ENCODE measurements around the gene FCN3.
A peak's percentile ranks its signal among the peaks of the same experiment; 100 is the strongest.
"Not testable (repeated sequence)": the region's sequence is repeated elsewhere in the genome, so short reads cannot be mapped to it uniquely, and the experiment has no call there.

The FCN3 gene

GRCh38 chr1:27399251-27400025, 24.8 kb upstream of the FCN3 start:
- DNase-seq (ENCODE audit: low read depth), result no peak

GRCh38 chr1:27398405-27399149, 24.0 kb upstream of the FCN3 start:
- no peak for DNase-seq (ENCODE audit: low read depth)

- DNase-seq (ENCODE audit: low read depth), result no peak
These were observed 23.1 kb upstream of the FCN3 start for GRCh38 chr1:27397749-27398148.

- no peak for DNase-seq (ENCODE audit: low read depth)
These were observed 22.5 kb upstream of the FCN3 start for GRCh38 chr1:27397110-27397509.

GRCh38 chr1:27395441-27396195, 21.0 kb upstream of the FCN3 start:
- DNase-seq (ENCODE audit: low read depth), result no peak

GRCh38 chr1:27394925-27395324, 20.3 kb upstream of the FCN3 start:
- no peak for DNase-seq (ENCODE audit: low read depth)

- no peak for DNase-seq (ENCODE audit: low read depth)
These were observed 19.6 kb upstream of the FCN3 start for GRCh38 chr1:27394282-27394658.

GRCh38 chr1:27393641-27394281, 19.1 kb upstream of the FCN3 start:
- DNase-seq (ENCODE audit: low read depth), result no peak

GRCh38 chr1:27392778-27393635, 18.4 kb upstream of the FCN3 start:
- DNase-seq (ENCODE audit: low read depth), result no peak

GRCh38 chr1:27392096-27392777, 17.6 kb upstream of the FCN3 start, which contains the start of gene GPR3:
TSS of gene GPR3 (plus strand) at chr1:27392622. CDS start at chr1:27393799, 1,177 bp downstream.
- peak; percentile 80 for DNase-seq (ENCODE audit: low read depth)

- DNase-seq (ENCODE audit: low read depth), result no peak
These were observed 17.0 kb upstream of the FCN3 start for GRCh38 chr1:27391511-27392095.

- no peak for DNase-seq (ENCODE audit: low read depth)
These were observed 13.8 kb upstream of the FCN3 start for GRCh38 chr1:27388337-27389005.

- DNase-seq (ENCODE audit: low read depth), result not testable (repeated sequence)
These were observed 10.2 kb upstream of the FCN3 start for GRCh38 chr1:27384797-27385196.

GRCh38 chr1:27383661-27384060, 9.0 kb upstream of the FCN3 start:
- no peak for DNase-seq (ENCODE audit: low read depth)

GRCh38 chr1:27383039-27383605, 8.5 kb upstream of the FCN3 start, which contains the start of gene CD164L2:
TSS of gene CD164L2 (minus strand) at chr1:27383333. CDS start at chr1:27383239, 94 bp downstream.
- DNase-seq (ENCODE audit: low read depth), result no peak

- no peak for DNase-seq (ENCODE audit: low read depth)
These were observed 7.5 kb upstream of the FCN3 start for GRCh38 chr1:27381969-27382762.

GRCh38 chr1:27380766-27381733, 6.4 kb upstream of the FCN3 start:
- DNase-seq (ENCODE audit: low read depth), result no peak

Measured in HS-27A (cell line).